ENCODE results near the gene USP17L21.
"Not testable (repeated sequence)": the region's sequence is repeated elsewhere in the genome, so short reads cannot be mapped to it uniquely, and the experiment has no call there.

DNA sequence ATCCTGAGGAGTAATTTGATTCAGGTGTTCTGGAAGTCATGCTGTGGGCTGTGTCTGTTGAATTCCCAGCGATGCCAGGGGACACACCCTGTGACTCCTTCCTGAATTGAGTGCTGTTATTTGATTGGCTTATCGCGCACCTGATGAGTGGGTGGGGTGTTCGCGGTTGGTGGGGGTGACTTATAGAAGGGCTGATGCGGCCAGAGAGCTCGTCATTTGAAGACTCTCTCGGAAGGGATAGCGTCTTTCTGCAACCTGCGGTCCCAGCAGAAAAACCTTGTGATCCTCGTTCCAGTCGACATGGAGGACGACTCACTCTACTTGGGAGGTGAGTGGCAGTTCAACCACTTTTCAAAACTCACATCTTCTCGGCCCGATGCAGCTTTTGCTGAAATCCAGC lies 4.6 kb downstream of the USP17L21 start, which contains the start of gene USP17L22:
- not testable (repeated sequence) for TF ChIP-seq POLR2AphosphoS5 (IDR thresholded peaks at IDR 0.05)
- TF ChIP-seq, protein P1, sequence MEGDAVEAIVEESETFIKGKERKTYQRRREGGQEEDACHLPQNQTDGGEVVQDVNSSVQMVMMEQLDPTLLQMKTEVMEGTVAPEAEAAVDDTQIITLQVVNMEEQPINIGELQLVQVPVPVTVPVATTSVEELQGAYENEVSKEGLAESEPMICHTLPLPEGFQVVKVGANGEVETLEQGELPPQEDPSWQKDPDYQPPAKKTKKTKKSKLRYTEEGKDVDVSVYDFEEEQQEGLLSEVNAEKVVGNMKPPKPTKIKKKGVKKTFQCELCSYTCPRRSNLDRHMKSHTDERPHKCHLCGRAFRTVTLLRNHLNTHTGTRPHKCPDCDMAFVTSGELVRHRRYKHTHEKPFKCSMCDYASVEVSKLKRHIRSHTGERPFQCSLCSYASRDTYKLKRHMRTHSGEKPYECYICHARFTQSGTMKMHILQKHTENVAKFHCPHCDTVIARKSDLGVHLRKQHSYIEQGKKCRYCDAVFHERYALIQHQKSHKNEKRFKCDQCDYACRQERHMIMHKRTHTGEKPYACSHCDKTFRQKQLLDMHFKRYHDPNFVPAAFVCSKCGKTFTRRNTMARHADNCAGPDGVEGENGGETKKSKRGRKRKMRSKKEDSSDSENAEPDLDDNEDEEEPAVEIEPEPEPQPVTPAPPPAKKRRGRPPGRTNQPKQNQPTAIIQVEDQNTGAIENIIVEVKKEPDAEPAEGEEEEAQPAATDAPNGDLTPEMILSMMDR (IDR thresholded peaks at IDR 0.05), result not testable (repeated sequence)

Data from stomach (tissue), 4 donors.